LNCaP clone FGC (cell line): ENCODE data around the gene PPP1R36.

Experiments used
- DNase-seq: peaks from one replicate; pipeline ENCODE4 v3.0.0-alpha.2; 2011; ENCODE audit warnings: low read depth
- H3K4me3 ChIP-seq: 2 replicates; pipeline ENCODE4 v1.5.1; 2011; ENCODE audit warnings: mild to moderate bottlenecking, low read depth, low read length, control low read depth
- CTCF ChIP-seq: IDR thresholded peaks from 2 replicates; pipeline ENCODE4 v1.5.1; 2012; ENCODE audit warnings: mild to moderate bottlenecking; ENCODE audit not compliant: control insufficient read depth, insufficient read depth; ENCODE audit errors: extremely low read depth

PPP1R36 gene

GRCh38 chr14:64549791-64550620 is at the start of gene PPP1R36:
Gene PPP1R36 (plus strand): TSS chr14:64549961. CDS start chr14:64549998, 37 bp downstream.
- TF ChIP-seq CTCF, result no peak
- no peak within 1 kb of the TSS for H3K4me3 ChIP-seq
- DNase-seq, result no peak

- no peak for TF ChIP-seq CTCF
- DNase-seq, result no peak
- no peak overlapping the region for H3K4me3 ChIP-seq
Observed at GRCh38 chr14:64500088-64500487, 49.7 kb upstream of the PPP1R36 start.

GRCh38 chr14:64501411-64502171 is 48.2 kb upstream of the PPP1R36 start:
- DNase-seq, result no peak
- H3K4me3 ChIP-seq, result peak overlapping the region; percentile 75
- no peak; the same call in 1 of the 2 replicates for TF ChIP-seq CTCF

GRCh38 chr14:64502456-64502855 is 47.3 kb upstream of the PPP1R36 start:
- no peak for DNase-seq
- no peak for TF ChIP-seq CTCF
- peak overlapping the region; percentile 75 for H3K4me3 ChIP-seq

- TF ChIP-seq CTCF, result no peak
- no peak for DNase-seq
- peak overlapping the region; percentile 75 for H3K4me3 ChIP-seq
Observed at GRCh38 chr14:64502887-64503433, 46.8 kb upstream of the PPP1R36 start.

GRCh38 chr14:64503434-64504309 is 46.1 kb upstream of the PPP1R36 start, which contains the start of gene ZBTB25:
Gene ZBTB25 (minus strand): TSS chr14:64503838. CDS start chr14:64490533, 13,305 bp downstream.
- DNase-seq, result peak; percentile 74
- peak within 1 kb of the TSS; percentile 75 for H3K4me3 ChIP-seq
- TF ChIP-seq CTCF, result no peak
